HepG2 (cell line): ENCODE results near the gene BTG2. TPM values are rescaled to one million over a fixed set of nuclear protein-coding genes. Genes with fewer than 3 reads are reported as not detected.
A peak's percentile ranks its signal among the peaks of the same experiment; 100 is the strongest.

ENCODE experiments used
- ARNTL ChIP-seq: sonication (generic); formaldehyde crosslinking; IDR thresholded peaks from 2 replicates; pipeline ENCODE4 v1.4.0; 2020; ENCODE audit warnings: mild to moderate bottlenecking, missing genetic modification reagents
- CBX1 ChIP-seq: IDR thresholded peaks from one replicate; pipeline ENCODE4 v1.6.1; 2016; ENCODE audit warnings: antibody characterized with exemption, low read depth
- CHD4 ChIP-seq: fragments of 200-600 bp; sonication (generic); IDR thresholded peaks from 2 replicates; pipeline ENCODE4 v1.7.0; 2017; ENCODE audit warnings: mild to moderate bottlenecking, low read length, borderline replicate concordance
- DDIT3 ChIP-seq: sonication (generic); formaldehyde crosslinking; IDR thresholded peaks from 2 replicates; pipeline ENCODE4 v1.4.0; 2020; ENCODE audit warnings: mild to moderate bottlenecking, missing genetic modification reagents
- FOXP1 ChIP-seq, 2 experiments: fragments of 450-650 bp in 1 of 2; IDR thresholded peaks; 2 replicates each; pipeline ENCODE4 v1.6.1; 2017 to 2018; ENCODE audit warnings: antibody characterized with exemption in 1 of 2
- KDM3A ChIP-seq: IDR thresholded peaks from 2 replicates; pipeline ENCODE4 v1.6.1; 2018; ENCODE audit warnings: low read depth, missing compliant biosample characterization
- MTA3 ChIP-seq: sonication (generic); formaldehyde crosslinking; IDR thresholded peaks from 2 replicates; pipeline ENCODE4 v1.4.0; 2020; ENCODE audit warnings: missing genetic modification reagents
- MYC ChIP-seq: sonication (generic); formaldehyde crosslinking; IDR thresholded peaks from 2 replicates; pipeline ENCODE4 v1.9.0; 2021; ENCODE audit warnings: missing genetic modification reagents, borderline replicate concordance
- NFATC3 ChIP-seq: sonication (generic); formaldehyde crosslinking; IDR thresholded peaks from 2 replicates; pipeline ENCODE4 v1.5.1; 2020; ENCODE audit warnings: mild to moderate bottlenecking, missing genetic modification reagents
- ZNF331 ChIP-seq: sonication (generic); formaldehyde crosslinking; IDR thresholded peaks from 2 replicates; pipeline ENCODE4 v1.4.0; 2020; ENCODE audit warnings: missing genetic modification reagents
- ZNF337 ChIP-seq: sonication (generic); formaldehyde crosslinking; IDR thresholded peaks from 2 replicates; pipeline ENCODE4 v1.5.1; 2020; ENCODE audit warnings: missing genetic modification reagents, low read depth, mild to moderate bottlenecking, borderline replicate concordance
- ZNF383 ChIP-seq: sonication (generic); formaldehyde crosslinking; IDR thresholded peaks from 2 replicates; pipeline ENCODE4 v1.4.0; 2020; ENCODE audit warnings: missing genetic modification reagents, mild to moderate bottlenecking, borderline replicate concordance
- ZNF547 ChIP-seq: sonication (generic); formaldehyde crosslinking; IDR thresholded peaks from 2 replicates; pipeline ENCODE4 v1.5.1; 2020; ENCODE audit warnings: mild to moderate bottlenecking, missing genetic modification reagents
- ZNF557 ChIP-seq: sonication (generic); formaldehyde crosslinking; IDR thresholded peaks from 2 replicates; pipeline ENCODE4 v1.4.0; 2020; ENCODE audit warnings: missing genetic modification reagents
- ZNF564 ChIP-seq: sonication (generic); formaldehyde crosslinking; IDR thresholded peaks from 2 replicates; pipeline ENCODE4 v1.8.1; 2023; ENCODE audit warnings: mild to moderate bottlenecking, missing genetic modification reagents
- ZNF724P ChIP-seq: sonication (generic); formaldehyde crosslinking; IDR thresholded peaks from 2 replicates; pipeline ENCODE4 v1.8.0; 2022; ENCODE audit warnings: missing genetic modification reagents, borderline replicate concordance
- ZNF737 ChIP-seq: sonication (generic); formaldehyde crosslinking; IDR thresholded peaks from 2 replicates; pipeline ENCODE4 v1.5.0; 2020; ENCODE audit warnings: missing genetic modification reagents, mild to moderate bottlenecking, borderline replicate concordance
- ZNF782 ChIP-seq: sonication (generic); formaldehyde crosslinking; IDR thresholded peaks from 2 replicates; pipeline ENCODE4 v1.4.0; 2020; ENCODE audit warnings: missing genetic modification reagents, mild to moderate bottlenecking, borderline replicate concordance
- polyA plus RNA-seq, 8 experiments: library from polyadenylated mRNA; depleted of rRNA in 3 of 8; stranded (reverse) in 7 of 8; unstranded in 1 of 8; fragments of >200 nt; fragmentation: Illumina TruSeq in 4 of 8; extraction: Trizol in 4 of 8; gene quantifications; 2 replicates each; pipeline versions ENCODE4 v1.2.1 to v1.2.3, GENCODE V29; 2011 to 2016; ENCODE audit warnings: low read depth in 4 of 8, missing spikeins in 1 of 8, mixed read lengths in 1 of 8; ENCODE audit not compliant: insufficient read depth in 1 of 8
- total RNA-seq, 5 experiments: library from RNA; depleted of rRNA; stranded (reverse); fragments of >200 nt; fragmentation: Illumina TruSeq; extraction: Trizol; gene quantifications; 2 replicates each; pipeline ENCODE4 v1.2.3, GENCODE V29; 2016; ENCODE audit warnings: low read depth in 1 of 5
- TF ChIP-seq, protein P1 (sequence below): sonication (generic); formaldehyde crosslinking; IDR thresholded peaks from 2 replicates; pipeline ENCODE4 v1.4.0; 2020; ENCODE audit warnings: mild to moderate bottlenecking, missing genetic modification reagents
- TF ChIP-seq, protein P2 (sequence below): sonication (generic); formaldehyde crosslinking; IDR thresholded peaks from 2 replicates; pipeline ENCODE4 v1.8.0; 2022; ENCODE audit warnings: missing genetic modification reagents, mild to moderate bottlenecking, moderate library complexity, borderline replicate concordance
- TF ChIP-seq, protein P3 (sequence below): sonication (generic); formaldehyde crosslinking; IDR thresholded peaks from 2 replicates; pipeline ENCODE4 v1.4.0; 2020; ENCODE audit warnings: missing genetic modification reagents
- TF ChIP-seq, protein P4 (sequence below): sonication (generic); formaldehyde crosslinking; IDR thresholded peaks from 2 replicates; pipeline ENCODE4 v1.8.1; 2023; ENCODE audit warnings: mild to moderate bottlenecking, moderate library complexity, missing genetic modification reagents

BTG2 gene
- total and polyA plus RNA-seq, 2 of the 13 experiments (the other 11 are each of a cell fraction or from before 2014, with no cell fraction given), result 13.6 to 18.3 TPM

- no peak for TF ChIP-seq DDIT3 (CRISPR knock-in tag)
- TF ChIP-seq ZNF557 (CRISPR knock-in tag), result no peak
- no peak for TF ChIP-seq FOXP1 (IDR thresholded peaks at IDR 0.05)
- no peak for TF ChIP-seq FOXP1 (CRISPR knock-in tag; IDR thresholded peaks at IDR 0.05)
- 0 out of 2 replicates have a peak, but pooled peaks have one; percentile 38 for TF ChIP-seq ZNF547 (CRISPR knock-in tag)
- peak; percentile 76; the same call in 1 of the 2 replicates for TF ChIP-seq ZNF724P (CRISPR knock-in tag)
- TF ChIP-seq KDM3A (CRISPR knock-in tag), result 0 out of 2 replicates have a peak, but pooled peaks have one; percentile 49
- 0 out of 2 replicates have a peak, but pooled peaks have one; percentile 4 for TF ChIP-seq ARNTL (CRISPR knock-in tag)
- peak; percentile 62; the same call in 1 of the 2 replicates for TF ChIP-seq ZNF564 (CRISPR knock-in tag)
- TF ChIP-seq, protein P1, sequence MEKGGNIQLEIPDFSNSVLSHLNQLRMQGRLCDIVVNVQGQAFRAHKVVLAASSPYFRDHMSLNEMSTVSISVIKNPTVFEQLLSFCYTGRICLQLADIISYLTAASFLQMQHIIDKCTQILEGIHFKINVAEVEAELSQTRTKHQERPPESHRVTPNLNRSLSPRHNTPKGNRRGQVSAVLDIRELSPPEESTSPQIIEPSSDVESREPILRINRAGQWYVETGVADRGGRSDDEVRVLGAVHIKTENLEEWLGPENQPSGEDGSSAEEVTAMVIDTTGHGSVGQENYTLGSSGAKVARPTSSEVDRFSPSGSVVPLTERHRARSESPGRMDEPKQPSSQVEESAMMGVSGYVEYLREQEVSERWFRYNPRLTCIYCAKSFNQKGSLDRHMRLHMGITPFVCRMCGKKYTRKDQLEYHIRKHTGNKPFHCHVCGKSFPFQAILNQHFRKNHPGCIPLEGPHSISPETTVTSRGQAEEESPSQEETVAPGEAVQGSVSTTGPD (CRISPR knock-in tag), result no peak
- TF ChIP-seq ZNF737 (CRISPR knock-in tag), result peak; percentile 86; the same call in 1 of the 2 replicates
- TF ChIP-seq, protein P2, sequence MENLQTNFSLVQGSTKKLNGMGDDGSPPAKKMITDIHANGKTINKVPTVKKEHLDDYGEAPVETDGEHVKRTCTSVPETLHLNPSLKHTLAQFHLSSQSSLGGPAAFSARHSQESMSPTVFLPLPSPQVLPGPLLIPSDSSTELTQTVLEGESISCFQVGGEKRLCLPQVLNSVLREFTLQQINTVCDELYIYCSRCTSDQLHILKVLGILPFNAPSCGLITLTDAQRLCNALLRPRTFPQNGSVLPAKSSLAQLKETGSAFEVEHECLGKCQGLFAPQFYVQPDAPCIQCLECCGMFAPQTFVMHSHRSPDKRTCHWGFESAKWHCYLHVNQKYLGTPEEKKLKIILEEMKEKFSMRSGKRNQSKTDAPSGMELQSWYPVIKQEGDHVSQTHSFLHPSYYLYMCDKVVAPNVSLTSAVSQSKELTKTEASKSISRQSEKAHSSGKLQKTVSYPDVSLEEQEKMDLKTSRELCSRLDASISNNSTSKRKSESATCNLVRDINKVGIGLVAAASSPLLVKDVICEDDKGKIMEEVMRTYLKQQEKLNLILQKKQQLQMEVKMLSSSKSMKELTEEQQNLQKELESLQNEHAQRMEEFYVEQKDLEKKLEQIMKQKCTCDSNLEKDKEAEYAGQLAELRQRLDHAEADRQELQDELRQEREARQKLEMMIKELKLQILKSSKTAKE, result no peak
- TF ChIP-seq, protein P3, sequence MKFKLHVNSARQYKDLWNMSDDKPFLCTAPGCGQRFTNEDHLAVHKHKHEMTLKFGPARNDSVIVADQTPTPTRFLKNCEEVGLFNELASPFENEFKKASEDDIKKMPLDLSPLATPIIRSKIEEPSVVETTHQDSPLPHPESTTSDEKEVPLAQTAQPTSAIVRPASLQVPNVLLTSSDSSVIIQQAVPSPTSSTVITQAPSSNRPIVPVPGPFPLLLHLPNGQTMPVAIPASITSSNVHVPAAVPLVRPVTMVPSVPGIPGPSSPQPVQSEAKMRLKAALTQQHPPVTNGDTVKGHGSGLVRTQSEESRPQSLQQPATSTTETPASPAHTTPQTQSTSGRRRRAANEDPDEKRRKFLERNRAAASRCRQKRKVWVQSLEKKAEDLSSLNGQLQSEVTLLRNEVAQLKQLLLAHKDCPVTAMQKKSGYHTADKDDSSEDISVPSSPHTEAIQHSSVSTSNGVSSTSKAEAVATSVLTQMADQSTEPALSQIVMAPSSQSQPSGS, result peak; percentile 80
- peak; percentile 49; the same call in 1 of the 2 replicates for TF ChIP-seq MYC (CRISPR knock-in tag)
- no peak for TF ChIP-seq ZNF782
- TF ChIP-seq MTA3, result no peak
- no peak for TF ChIP-seq ZNF383 (CRISPR knock-in tag)
- no peak for TF ChIP-seq NFATC3 (CRISPR knock-in tag)
- TF ChIP-seq CHD4, result no peak
- no peak for TF ChIP-seq ZNF337 (CRISPR knock-in tag)
- TF ChIP-seq, protein P4, sequence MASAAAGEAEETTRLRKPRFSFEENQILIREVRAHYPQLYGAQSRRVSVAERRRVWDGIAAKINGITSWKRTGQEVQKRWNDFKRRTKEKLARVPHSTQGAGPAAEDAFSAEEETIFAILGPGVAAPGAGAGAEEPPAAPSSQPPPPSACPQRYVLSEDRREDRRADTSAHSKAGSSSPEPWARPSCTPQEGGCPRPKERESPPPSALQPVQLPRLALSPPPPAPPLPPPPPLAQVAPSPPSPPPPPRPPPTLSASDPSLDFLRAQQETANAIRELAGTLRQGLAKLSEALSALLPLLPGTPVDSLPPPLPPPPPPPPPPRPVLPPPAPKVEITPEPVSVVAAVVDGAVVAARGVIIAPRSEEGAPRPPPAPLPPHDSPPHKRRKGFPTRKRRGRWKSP (CRISPR knock-in tag), result peak; percentile 50; the same call in 1 of the 2 replicates
- TF ChIP-seq ZNF331 (CRISPR knock-in tag), result peak; percentile 54; the same call in 1 of the 2 replicates
- no peak for TF ChIP-seq CBX1
Observed at GRCh38 chr1:203304919-203305808, at the start of gene BTG2 (continued).
